ENCODE measurements around the gene KIFC3.

- TF ChIP-seq CTCF (IDR thresholded peaks at IDR 0.05), result no peak
- TF ChIP-seq EZH2 (IDR thresholded peaks at IDR 0.05; ENCODE audit: borderline replicate concordance, insufficient read depth, low read depth, low read length, poor library complexity, severe bottlenecking), result no peak
These were observed 13.3 kb downstream of the KIFC3 start for GRCh38 chr16:57788951-57789350.
